ENCODE data around the gene ADCK2.
"Not testable (repeated sequence)": the region's sequence is repeated elsewhere in the genome, so short reads cannot be mapped to it uniquely, and the experiment has no call there.

The ADCK2 gene

DNA sequence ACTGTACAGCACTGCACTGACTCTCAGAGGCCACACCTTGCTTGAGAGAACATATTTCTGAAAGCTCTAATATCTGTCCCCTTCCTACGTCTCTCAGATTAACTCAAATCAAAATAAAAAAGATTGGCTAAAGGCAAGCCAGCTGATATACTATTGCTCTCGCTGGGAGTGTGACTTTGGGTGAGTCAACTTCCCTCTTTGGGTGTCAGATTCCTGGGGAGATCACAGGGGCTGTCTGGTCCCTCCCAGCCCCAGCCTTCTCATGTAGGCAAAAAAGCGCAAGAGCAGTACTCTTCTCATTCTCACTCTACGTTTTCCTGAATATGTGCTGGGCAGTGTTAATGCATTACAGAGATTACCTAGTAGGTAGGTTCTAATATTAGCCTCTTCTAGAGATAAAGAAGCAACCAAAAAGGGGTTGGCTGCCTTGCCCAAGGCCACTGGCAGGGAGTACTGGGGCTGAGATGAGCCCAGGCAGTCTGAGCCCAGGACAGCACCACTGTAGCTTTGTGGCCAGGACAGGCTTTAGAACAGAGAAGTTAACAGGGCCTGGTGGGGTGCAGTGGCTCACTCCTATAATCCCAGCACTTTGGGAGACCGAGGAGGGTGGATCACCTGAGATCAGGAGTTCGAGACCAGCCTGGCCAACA is 23.1 kb upstream of the ADCK2 start:
- DNase-seq = no peak

DNA sequence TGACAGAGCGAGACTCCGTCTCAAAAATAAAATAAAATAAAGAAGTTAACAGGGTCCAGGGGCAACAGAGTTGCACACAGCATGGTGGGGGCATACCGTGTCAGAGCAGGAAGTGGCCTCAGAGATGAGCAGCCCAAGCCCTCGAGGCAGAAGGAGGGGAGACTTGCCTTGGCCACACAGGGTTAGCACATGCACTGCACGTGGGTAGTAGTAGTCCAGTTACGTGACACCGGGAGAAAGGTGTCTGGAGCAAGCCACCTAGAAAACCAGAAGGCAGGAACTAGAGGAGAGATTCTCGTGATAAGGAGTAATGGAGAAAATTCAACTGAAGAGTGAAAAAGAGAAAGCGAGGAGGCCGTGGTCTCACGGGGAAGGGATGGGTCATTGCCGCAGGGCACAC is 22.4 kb upstream of the ADCK2 start:
- no peak for DNase-seq

DNA sequence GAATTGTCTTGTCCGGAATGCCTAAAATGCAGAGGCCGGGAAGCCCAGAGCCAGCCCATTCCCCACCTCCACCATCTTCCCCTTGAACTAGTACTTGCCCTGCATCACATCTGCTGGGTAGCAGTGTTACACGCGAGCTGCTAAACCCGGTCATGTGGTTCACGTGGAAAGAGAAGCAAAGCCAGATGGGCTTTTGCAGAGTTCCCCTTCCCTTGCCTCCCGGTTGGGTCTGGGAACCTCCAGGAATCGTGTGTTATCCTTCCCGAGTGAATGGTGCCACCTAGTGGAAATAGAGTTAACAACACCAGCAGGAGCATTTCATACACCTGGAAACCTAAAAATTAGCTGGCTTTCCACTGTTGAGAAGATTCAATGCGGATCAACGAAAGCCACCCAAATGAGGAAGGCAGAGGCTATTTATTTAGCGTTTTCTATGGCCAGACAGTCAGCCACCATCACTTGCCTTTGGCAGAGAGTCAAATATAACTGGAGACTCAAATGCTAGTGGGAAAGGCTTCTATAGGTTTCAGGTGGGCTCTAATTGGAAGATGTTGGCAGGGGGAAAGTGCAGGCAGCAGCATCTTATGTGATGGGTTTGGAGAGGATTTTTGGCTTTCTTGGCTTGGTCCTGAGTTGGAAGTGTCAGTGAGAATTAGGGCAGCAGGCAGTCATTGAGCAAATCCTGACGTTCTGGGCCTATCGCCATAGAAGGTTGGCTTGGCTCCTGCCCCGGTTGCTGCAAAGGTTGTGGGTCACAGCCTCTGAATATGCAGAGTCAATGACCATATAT is 19.2 kb upstream of the ADCK2 start:
- peak; percentile 25 for DNase-seq

DNA sequence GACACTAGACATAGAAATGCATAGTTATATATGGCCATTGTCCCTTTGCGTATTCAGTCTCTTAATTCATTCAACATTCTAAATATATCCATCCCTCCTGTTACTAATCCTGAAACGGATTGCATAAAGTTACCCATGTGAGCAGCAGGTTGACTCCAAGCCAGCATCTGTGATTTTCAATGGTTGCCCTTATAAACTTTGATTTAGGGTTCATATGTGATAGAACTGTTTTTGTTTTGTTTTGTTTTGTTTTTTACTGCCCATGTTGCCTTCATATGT is 18.7 kb upstream of the ADCK2 start:
- DNase-seq = no peak

DNA sequence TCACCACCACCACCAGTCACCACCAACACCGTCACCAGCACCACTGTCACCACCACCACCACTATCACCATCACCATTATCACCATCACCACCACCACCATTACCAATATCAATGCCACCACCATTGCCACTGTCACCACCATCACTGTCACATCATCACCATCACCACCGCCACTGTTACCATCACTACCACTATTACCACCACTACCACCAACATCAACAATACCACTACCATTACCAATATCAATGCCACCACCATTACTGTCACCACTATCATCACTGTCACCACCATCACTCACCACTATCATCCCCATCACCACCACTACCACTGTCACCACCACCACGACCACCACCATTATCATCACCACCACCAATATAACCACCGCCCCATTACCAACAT is 18.1 kb upstream of the ADCK2 start:
- DNase-seq = no peak

DNA sequence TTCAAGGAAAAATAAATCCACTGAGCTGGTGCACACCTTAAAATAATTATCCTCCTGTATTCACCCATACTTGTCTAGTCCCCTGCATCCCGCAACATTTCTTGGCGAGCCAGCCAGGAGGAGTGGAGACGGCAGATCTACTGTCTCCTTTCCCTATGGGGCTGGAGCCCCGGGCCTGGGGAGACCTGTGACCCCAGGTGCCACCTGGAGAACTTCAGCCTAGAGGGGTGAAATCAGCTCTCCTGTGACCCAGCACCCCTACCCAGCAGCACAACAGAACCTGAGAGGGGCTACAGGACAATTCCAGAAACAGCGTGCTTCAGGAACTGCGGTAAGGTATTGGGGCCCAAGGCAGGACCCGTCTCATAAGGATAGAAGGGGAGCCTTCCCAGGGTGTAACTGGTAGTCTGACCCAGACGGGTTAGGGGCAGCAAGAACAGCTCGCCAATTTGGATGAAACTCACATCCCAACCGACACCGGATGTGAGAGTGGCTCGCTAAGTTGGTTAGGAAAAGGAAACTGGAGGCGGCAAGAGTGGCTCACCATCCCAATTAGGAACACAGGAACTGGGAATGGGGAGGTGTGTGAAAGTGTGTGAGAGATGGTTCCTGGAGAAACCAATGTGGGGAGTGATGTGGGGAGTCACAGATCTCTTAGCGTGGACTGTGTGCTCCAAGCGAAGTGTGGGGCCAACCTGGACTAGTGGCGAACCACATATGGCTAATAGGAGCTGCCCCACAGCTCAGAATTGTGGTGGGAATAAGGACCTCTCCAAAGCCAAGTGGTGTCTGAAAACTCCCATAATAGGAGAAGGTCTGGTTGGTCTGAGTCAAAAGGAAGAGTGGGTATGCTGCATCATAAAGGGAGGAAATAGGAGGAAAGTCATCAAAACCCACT is 17.0 kb upstream of the ADCK2 start:
- no peak for DNase-seq

DNA sequence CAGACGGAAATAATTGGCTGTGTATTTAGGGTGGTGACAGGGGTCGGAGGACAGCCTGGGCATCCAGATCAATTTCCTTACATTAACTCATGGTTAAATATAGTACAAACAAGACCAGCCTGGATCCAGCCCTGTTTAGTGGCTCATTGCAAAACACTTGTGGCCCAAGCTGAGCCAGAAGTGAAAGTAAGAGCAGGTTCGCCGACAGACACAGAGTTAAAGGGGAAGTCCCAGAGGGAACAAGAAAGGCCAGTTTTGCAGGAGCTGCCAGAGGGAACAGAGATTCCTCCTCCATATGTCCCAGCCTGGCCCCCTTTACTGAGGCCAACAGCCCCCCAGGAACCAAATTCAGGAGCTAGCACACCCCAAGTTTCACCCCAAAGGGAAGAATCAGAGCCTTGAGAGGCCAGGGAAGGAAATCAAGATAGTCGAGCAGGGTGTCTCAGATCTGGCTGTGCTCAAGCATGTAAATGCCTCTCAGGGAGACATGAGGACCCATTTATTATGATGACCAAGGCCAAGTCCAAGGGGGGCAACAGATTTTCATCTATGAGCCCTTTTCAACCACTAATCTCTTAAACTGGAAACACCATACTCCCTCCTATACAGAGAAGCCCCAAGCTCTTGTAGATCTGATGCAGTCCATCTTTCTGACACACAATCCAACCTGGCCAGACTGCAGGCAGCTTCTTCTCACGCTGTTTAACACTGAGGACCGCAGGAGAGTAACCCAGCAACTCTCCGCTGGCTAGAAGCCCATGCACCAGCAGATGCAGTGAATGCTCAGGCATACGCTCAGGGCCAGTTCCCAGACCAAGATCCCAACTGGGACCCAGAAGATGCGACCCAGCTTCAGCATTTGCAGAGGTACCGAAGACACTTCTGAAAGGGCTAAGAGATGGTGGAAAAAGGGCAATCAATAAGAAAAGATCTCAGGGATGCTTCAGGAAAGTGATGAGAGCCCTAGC is 15.9 kb upstream of the ADCK2 start:
- DNase-seq = peak; percentile 53

DNA sequence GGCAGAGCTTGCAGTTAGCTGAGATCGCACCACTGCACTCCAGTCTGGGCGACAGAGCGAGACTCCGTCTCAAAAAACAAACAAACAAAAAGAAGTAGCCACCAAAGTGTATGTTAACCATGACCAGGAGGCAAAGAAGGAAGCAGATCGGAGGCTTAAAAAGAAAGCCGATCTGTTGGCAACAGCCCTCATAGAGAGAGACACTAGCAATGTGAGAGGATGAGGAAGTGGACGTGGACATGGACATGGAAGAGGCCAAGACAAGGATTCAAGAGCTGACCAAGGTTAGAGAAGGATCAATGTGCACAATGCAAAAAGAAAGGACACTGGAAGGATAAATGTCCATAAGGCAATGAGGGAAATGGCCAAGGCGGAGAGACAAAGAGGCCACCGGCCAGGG is 14.9 kb upstream of the ADCK2 start:
- DNase-seq = no peak

DNA sequence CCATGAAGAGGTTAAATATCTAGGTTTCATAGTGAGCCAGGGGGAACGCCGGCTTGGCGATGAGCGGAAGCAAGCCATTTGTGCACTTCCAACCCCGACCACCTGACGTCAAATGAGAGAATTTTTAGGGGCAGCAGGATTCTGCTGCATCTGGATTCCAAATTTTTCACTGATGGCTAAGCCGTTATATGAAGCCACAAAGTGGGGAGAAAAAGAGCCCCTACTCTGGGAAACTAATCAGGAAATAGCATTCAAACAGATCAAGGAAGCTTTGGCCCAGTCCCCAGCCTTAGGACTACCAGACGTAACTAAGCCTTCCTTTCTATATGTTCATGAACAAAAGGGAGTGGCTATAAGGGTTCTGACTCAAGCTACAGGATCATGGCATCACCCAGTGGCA is 12.9 kb upstream of the ADCK2 start:
- DNase-seq = no peak

DNA sequence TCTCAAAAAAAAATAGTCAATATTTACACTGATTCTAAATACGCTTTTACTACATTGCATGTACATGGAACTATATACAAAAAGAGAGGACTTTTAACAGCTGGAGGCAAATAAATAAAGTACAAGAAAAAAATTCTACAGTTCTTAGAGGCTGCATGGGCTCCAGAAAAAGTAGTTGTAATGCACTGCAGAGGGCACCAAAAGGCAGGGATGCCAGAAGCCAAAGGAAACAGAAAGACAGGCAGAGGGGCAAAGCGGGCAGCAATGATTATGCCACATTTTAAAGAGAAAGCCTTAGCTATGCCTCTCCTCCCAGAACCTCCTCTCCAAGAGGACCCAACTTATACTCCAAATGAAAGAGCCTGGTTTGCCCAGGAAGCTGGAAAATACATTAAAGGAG is 11.6 kb upstream of the ADCK2 start:
- no peak for DNase-seq

DNA sequence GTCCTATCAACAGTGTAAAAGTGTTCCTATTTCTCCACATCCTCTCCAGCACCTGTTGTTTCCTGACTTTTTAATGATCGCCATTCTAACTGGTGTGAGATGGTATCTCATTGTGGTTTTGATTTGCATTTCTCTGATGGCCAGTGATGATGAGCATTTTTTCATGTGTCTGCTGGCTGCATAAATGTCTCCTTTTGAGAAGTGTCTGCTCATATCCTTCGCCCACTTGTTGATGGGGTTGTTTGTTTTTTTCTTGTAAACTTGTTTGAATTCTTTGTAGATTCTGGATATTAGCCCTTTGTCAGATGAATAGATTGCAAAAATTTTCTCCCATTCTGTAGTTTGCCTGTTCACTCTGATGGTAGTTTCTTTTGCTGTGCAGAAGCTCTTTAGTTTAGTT is 9.8 kb upstream of the ADCK2 start:
- DNase-seq = not testable (repeated sequence)

DNA sequence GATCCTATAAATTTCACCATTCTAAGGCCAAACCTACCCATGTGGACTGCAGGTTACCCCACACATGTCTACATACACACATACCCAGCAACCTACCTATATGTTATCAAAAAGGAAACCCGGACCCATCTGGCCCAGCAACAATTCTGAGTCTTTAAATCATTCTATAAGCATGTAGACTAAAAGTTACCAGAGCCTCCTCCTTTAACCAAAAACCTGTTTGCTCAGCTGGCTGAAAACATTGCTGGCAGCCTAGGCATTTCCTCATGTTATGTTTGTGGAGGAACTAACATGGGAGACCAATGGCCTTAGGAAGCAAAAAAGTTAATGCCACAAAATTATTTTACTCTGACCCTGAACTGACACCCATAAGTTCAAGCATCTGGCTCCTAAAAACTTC is 5.3 kb upstream of the ADCK2 start:
- DNase-seq = no peak

DNA sequence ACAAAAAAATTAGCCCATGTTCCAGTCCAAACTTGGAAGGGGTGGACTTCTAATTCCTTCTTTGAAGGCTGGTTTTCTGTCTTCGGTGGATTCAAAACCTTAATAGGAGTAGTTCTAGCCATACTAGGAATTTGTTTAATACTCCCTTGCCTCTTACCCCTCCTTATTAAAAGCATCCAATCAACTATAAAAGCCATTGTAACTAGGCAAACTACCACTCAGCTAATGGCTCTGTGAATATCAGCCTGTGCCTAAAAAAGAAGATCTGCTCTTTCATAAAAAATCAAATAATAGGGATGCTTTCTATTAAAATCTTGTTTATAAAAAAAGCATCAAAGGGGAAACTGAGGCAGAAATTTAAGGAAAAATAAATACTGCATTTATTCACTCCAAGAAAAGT is 4.1 kb upstream of the ADCK2 start:
- DNase-seq = no peak

DNA sequence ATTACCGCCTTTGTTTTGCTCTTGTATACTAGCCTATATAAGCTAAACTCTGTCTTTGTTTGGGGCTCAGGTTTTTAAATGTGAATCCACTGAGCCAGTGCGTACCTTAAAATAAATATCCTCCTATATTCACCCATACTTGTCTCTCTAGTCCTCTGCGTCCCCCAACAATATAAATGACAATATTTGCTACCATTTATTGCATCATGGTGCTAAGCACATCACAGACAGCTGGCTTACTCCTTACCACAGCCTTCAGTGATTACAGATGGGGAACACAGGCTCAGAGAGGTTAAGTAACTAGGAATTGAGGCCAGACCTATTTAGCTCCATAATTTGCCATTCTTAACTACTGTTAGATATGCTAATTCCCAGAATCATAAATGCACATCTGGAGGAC is 3.4 kb upstream of the ADCK2 start:
- DNase-seq = no peak

DNA sequence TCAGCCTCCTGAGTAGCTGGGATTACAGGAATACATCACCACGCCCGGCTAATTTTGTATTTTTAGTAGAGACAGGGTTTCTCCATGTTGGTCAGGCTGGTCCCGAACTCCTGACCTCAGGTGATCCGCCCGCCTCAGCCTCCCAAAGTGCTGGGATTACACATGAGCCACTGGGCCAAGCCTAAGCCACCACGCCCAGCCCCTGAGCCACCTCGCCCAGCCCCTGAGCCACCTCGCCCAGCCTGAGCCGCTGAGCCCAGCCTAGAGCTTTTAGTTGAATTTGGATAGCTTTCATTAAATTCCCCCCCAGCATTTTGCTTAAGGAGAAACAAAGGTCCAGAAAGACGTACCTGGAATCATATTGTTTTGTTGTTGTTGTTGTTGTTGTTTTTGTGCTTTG is 2.9 kb upstream of the ADCK2 start:
- not testable (repeated sequence) for DNase-seq

DNA sequence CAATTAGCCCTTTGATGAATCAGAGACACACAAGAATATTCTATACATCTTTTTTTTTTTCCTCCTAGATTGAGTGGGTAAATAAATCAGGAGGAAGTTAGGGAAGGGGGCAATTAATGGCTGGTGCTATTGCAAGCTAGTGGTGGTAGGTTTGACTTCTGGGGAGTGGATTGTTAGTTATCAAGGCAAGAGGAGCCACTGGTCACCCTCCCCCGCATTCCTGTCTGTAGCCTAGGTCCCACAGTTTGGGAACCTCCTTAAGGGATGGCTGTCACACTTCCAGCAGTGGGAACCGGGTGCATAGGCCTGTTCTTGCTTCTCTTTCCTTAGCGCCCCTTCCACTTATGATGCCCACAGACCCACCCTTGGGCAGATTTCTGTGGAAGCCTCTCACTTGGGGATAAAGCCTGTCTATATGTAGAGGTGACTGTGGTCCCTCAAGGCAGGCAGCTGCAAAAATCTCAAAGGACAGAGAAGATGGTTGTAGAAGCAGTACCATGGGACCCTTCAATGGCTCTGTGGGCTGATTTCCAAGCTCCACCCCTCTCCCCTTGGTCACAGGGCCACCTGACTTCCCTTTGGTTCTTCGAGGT is 2.3 kb upstream of the ADCK2 start:
- no peak for DNase-seq

DNA sequence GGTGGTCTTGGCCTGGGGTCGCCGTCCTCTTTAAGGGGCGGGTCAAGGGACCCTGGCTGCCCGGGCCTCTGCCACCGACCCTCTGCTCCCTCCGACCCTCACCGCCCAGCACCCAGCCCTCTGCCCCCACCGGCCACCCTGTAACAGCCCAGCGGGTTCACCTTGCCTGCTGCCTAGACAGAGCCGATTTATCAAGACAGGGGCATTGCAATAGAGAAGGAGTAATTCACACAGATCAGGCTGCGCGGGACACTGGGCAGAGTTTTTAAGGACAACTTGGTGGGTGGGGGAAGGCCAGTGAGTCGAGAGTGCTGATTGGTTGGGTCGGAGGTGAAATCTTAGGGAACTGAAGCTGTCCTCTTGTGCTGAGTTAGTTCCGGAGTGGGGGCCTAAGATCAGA is 779 bp upstream of the ADCK2 start:
- no peak for DNase-seq

DNA sequence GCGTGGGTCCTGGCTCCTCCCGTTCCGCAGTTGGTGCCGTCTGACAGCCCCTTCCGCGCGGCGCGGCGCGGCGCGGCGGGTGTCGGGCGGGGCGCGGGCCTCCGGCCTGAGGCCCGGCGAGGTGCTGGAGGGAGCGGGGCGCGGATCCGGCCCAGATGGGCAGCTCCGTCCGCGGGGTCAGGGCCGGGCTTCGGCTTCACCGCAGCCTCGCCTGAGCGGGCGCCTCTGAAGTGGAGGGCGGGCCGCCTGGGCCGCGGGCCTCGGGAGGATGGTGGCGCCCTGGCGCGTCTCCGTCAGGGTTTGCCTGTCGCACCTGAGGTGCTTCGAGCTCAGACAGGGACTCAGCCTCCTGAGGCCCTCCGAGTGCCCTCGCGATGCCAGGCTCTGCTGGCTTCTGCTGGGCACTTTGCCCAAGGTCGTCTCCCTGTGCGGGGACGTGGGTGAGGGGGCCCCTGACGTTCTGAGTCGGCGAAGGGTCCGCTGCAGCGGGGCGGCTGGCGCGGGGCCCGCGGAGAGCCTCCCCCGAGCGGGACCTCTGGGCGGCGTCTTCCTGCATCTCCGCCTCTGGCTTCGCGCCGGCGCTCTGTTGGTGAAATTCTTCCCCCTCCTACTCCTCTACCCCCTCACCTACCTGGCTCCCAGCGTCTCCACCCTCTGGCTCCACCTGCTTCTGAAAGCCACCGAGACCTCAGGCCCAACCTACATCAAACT is 473 bp downstream of the ADCK2 start:
- DNase-seq = peak; percentile 65

DNA sequence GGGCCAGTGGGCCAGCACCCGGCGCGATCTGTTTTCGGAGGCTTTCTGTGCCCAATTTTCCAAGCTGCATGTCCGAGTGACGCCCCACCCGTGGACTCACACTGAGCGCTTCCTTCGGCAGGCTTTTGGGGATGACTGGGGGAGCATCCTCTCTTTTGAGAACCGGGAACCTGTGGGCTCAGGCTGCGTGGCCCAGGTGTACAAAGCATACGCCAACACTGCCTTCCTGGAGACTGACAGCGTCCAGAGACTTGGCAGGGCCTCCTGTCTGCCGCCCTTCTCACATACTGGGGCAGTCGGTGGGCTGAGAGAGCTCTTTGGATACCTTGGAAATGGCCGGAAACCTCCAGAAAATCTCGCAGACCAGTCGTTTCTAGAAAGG is 1.0 kb downstream of the ADCK2 start:
- no peak for DNase-seq

DNA sequence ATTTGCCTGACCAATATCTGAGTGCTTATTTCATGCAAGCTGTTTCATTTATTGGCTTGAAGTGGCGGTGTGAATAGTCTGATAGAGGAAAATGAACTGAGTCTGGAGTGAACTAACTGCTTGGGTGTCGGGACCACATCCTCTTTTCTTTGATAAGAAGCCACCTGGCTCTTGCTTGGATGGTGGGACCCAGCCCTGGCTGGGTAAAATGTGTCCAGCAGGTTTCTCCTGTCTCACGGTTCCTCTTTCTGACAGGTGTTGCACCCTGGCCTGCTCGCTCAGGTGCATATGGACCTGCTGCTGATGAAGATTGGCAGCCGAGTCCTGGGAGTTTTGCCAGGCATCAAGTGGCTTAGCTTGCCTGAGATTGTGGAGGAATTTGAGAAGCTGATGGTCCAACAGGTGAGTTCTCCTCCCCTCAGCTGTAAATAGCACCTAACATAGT is 1.6 kb downstream of the ADCK2 start:
- DNase-seq = no peak

DNA sequence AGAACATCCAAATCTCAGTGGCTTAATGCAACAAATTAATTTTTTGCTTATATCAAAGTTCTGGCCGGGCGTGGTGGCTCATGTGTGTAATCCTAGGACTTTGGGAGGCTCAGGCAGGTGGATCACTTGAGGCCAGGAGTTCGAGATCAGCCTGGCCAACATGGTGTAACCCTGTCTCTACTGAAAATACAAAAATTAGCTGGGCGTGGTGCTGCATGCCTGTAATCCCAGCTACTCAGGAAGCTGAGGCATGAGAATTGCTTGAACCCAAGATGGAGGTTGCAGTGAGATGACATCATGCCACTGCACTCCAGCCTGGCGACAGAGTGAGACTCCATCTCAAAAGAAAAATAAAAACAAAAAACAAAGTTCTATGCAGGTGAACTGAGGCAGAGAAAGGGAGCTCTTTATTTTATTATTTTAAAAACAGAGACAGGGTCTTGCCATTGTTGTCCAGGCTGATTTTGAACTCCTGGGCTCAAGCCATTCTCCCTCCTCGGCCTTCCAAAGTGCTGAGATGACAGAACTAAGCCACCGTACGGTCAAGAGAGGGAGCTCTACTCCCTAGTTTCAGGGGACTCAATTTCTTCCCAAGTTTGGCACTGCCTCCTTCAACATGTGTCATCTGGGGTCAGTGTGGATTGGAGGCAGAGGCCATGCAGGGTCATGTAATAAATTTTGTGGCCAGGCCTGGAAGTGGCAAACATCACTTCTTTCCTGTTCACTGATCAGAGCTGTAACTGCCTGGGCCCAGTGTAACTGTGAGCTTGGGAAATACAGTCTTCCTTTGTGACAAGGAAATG is 2.4 kb downstream of the ADCK2 start:
- no peak for DNase-seq
